GM23248 (cell line): Measurements from ENCODE around the gene SHROOM2. TPM values are rescaled to one million over a fixed set of nuclear protein-coding genes. Genes with fewer than 3 reads are reported as not detected.
A peak's percentile ranks its signal among the peaks of the same experiment; 100 is the strongest.

Experiments
- DNase-seq: peaks from one replicate; pipeline ENCODE4 v3.0.0-alpha.2; 2015
- H2AFZ ChIP-seq: fragments of 200-600 bp; sonication (generic); 2 replicates; pipeline ENCODE4 v1.6.1; 2016; ENCODE audit warnings: antibody characterized with exemption
- H3F3A ChIP-seq: fragments of 200-600 bp; sonication (generic); 2 replicates; pipeline ENCODE4 v1.6.1; 2016; ENCODE audit warnings: mild to moderate bottlenecking, antibody characterized with exemption, mixed run types; ENCODE audit not compliant: insufficient read depth
- H3K27ac ChIP-seq: fragments of 200-600 bp; sonication (generic); 2 replicates; pipeline ENCODE4 v1.5.1; 2016; ENCODE audit warnings: mild to moderate bottlenecking
- H3K27me3 ChIP-seq: fragments of 200-600 bp; sonication (generic); replicated peaks from 2 replicates; pipeline ENCODE4 v1.6.1; 2016; ENCODE audit warnings: mild to moderate bottlenecking; ENCODE audit not compliant: insufficient read depth
- H3K36me3 ChIP-seq: fragments of 200-600 bp; sonication (generic); 2 replicates; pipeline ENCODE4 v1.6.1; 2016; ENCODE audit warnings: low read depth, mild to moderate bottlenecking
- H3K4me1 ChIP-seq: fragments of 200-600 bp; sonication (generic); 2 replicates; pipeline ENCODE4 v1.6.1; 2016; ENCODE audit warnings: mild to moderate bottlenecking; ENCODE audit not compliant: insufficient read depth
- H3K4me2 ChIP-seq: fragments of 200-600 bp; sonication (generic); one replicate; pipeline ENCODE4 v1.6.1; 2016; ENCODE audit warnings: mild to moderate bottlenecking; ENCODE audit not compliant: unreplicated experiment
- H3K4me3 ChIP-seq: fragments of 200-600 bp; sonication (generic); 2 replicates; pipeline ENCODE4 v1.5.1; 2016; ENCODE audit warnings: mild to moderate bottlenecking
- H3K79me2 ChIP-seq: fragments of 200-600 bp; sonication (generic); 2 replicates; pipeline ENCODE4 v1.6.1; 2016; ENCODE audit warnings: mild to moderate bottlenecking; ENCODE audit not compliant: insufficient read depth
- H3K9ac ChIP-seq: fragments of 200-600 bp; sonication (generic); 2 replicates; pipeline ENCODE4 v1.6.1; 2016; ENCODE audit warnings: mild to moderate bottlenecking
- H3K9me2 ChIP-seq: fragments of 200-600 bp; sonication (generic); 2 replicates; pipeline ENCODE4 v1.6.1; 2016; ENCODE audit warnings: mixed run types, mild to moderate bottlenecking, moderate library complexity; ENCODE audit not compliant: insufficient read depth
- H3K9me3 ChIP-seq: fragments of 200-600 bp; sonication (generic); one replicate; pipeline ENCODE4 v1.6.1; 2017; ENCODE audit warnings: low read depth
- H4K20me1 ChIP-seq: fragments of 200-600 bp; sonication (generic); 2 replicates; pipeline ENCODE4 v1.6.0; 2016; ENCODE audit not compliant: insufficient read depth
- EZH2 ChIP-seq: fragments of 200-600 bp; sonication (generic); IDR thresholded peaks from 2 replicates; pipeline ENCODE4 v1.6.1; 2018; ENCODE audit warnings: antibody characterized with exemption, mild to moderate bottlenecking; ENCODE audit not compliant: insufficient read depth, poor library complexity, severe bottlenecking
- EZH2phosphoT487 ChIP-seq: fragments of 200-600 bp; sonication (generic); IDR thresholded peaks from 2 replicates; pipeline ENCODE4 v1.6.1; 2018; ENCODE audit warnings: antibody characterized with exemption, moderate library complexity, mild to moderate bottlenecking, low read depth; ENCODE audit not compliant: insufficient read depth
- WGBS, 2 experiments: methylation state at CpG; one replicate each; pipeline ENCODE4 v1.1.6; 2015 to 2017; ENCODE audit warnings: low lambda C conversion rate in 2 of 2, low coverage in 1 of 2; ENCODE audit errors: missing lambda C conversion rate in 2 of 2; 5-methylcytosine and 5-hydroxymethylcytosine counted together
- in situ Hi-C: fragments of 300-500 bp; cut with MboI; formaldehyde crosslinking; loops from 2 replicates; pipeline ENCODE4 v1.15.0; 2020
- polyA plus RNA-seq: library from polyadenylated mRNA; unstranded; fragments of >200 nt; fragmentation: Nextera tagmentation; extraction: Ambion mirVana; gene quantifications from 2 replicates; pipeline ENCODE4 v1.2.1, GENCODE V29; 2016
- total RNA-seq: library from RNA; depleted of rRNA; stranded (reverse); fragments of >200 nt; shearing (Covaris generic); gene quantifications from 2 replicates; pipeline ENCODE4 v1.2.3, GENCODE V29; 2014

The SHROOM2 gene
- total and polyA plus RNA-seq, 2 experiments from 2014 or later, result 0.22 to 0.63 TPM

DNA sequence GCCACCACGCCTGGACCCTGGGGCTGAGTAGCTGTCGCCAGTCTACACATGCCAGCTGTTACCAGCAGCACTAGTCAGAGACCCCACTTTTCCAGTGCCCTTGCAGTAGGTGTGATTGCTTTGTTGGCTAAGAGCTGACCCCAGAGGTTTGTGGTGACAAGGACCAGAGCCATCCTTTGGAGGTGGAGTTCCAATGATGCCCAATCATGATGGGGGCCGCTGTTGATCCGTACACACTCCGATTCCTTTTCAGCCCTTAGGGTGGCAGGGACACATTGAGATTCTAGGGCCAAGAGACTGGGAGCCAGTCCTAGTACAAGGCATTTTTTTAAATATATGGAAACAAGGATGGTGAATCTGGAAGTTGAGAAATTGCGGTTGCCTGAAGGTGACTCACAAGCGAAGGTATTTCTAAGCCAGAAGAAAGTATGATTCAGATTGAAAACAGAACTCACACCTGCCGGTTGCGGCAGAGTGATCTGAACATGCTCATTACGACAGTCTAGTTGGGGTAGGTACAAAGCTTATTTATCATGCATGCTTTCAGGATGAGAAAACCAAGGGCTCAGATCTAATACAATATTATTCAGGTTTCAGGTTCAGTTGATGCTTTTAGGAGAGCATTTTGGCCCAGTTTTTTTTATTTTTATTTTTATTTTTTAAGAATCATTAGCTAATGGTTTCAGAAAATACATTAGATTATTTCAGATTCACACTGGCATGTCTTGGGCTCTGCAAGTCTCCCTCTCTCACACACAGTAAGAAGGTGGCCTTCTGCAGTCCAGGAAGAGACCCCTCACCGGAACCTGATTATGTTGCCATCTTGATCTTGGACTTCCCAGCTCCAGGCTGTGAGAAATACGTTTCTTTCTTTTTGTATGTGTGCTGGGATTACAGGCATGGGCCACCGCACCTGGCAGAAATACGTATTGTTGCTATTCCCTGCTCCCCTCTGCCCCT is 43.4 kb downstream of the SHROOM2 start:
- Histone ChIP-seq H3K27me3 (no peaks in the 10 kb centered on the region), H3K4me3 (no peak overlapping the region), H4K20me1 (no peaks in the 10 kb centered on the region), H3K9ac (no peak overlapping the region), H3K4me2 (no peak overlapping the region), H3K9me2 (no peaks in the 10 kb centered on the region), H3K27ac (no peak overlapping the region), H3K79me2 (no peaks in the 10 kb centered on the region), H3K36me3 (no peaks in the 10 kb centered on the region), H3F3A (no peaks in the 10 kb centered on the region), H3K4me1 (no peaks in the 10 kb centered on the region), H3K9me3 (no peaks in the 10 kb centered on the region), H2AFZ (no peak overlapping the region)
- WGBS, 2 experiments, result 53 to 56% methylated on average over 13 of the region's 14 CpGs
- in situ Hi-C loops, result no loop called here
- TF ChIP-seq EZH2, result no peak
- TF ChIP-seq EZH2phosphoT487, result no peak
- DNase-seq, result peak; percentile 14

DNA sequence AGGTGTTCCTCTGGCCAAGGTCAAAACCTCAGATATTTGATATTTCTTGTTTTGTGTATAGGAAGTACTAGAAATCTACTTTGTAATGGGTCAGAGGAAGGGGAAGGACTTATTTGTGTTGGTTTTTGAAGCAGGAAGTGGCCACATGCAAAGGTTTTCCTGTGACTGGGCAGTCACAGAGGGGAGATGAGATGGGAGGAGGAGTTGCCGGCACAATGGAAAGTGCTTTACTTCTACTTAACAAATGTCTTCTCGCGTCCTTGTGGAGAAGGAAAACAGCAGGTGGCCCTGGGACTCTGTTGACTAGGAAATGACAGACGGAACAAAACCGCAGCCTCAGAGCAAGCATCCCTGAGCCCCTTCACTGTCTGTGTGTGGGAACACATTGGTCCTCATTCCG is 46.6 kb downstream of the SHROOM2 start:
- H3K27me3 ChIP-seq, result no peaks in the 10 kb centered on the region
- H3K36me3 ChIP-seq, result no peaks in the 10 kb centered on the region
- TF ChIP-seq EZH2phosphoT487, result no peak
- no peak for TF ChIP-seq EZH2
- H3F3A ChIP-seq, result no peaks in the 10 kb centered on the region
- in situ Hi-C loops, result no loop called here
- no peak overlapping the region for H3K27ac ChIP-seq
- H3K4me1 ChIP-seq, result no peaks in the 10 kb centered on the region
- H3K4me3 ChIP-seq, result no peak overlapping the region
- no peaks in the 10 kb centered on the region for H3K9me2 ChIP-seq
- no peak for DNase-seq
- WGBS, 2 experiments, result 37 to 41% methylated on average over 6 of the region's 6 CpGs
- H3K79me2 ChIP-seq, result no peaks in the 10 kb centered on the region
- H3K4me2 ChIP-seq, result no peak overlapping the region
- H3K9me3 ChIP-seq, result no peaks in the 10 kb centered on the region
- no peaks in the 10 kb centered on the region for H4K20me1 ChIP-seq
- no peak overlapping the region for H2AFZ ChIP-seq
- no peak overlapping the region for H3K9ac ChIP-seq

DNA sequence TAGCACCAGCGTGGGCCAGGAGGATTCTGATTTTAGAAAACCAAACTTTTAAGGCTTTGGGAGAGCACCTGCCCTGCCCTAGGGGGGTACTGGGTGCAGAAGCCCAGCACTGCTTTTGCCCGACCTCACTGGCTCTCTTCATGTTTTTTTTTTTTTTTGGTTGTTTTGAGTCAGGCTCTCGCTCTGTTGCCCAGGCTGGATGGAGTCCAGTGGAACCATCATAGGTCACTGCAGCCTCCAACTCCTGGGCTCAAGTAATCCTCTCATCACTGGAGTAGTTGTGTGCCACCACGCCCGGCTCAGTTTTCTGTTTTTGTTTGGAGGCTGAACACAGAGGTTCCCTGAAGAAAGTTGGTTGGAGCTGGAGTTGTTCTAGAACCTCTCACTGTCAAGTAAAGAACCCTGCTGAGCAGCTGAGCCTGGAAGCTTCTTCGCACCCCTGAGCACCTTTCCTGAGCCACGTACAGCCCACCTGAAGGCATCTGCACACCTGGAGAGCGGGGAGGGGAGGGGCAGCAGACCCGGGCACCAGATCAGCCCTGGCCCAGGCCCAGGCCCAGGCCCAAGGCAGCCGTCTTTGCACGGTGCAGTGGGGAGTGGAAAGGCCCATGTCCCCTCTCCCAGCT is 49.5 kb downstream of the SHROOM2 start:
- Histone ChIP-seq H3F3A (no peaks in the 10 kb centered on the region), H3K4me1 (no peaks in the 10 kb centered on the region), H3K9me3 (no peaks in the 10 kb centered on the region), H3K9me2 (no peaks in the 10 kb centered on the region), H3K79me2 (no peaks in the 10 kb centered on the region), H4K20me1 (no peaks in the 10 kb centered on the region), H3K27ac (no peak overlapping the region), H3K9ac (no peak overlapping the region), H3K36me3 (no peaks in the 10 kb centered on the region), H2AFZ (no peak overlapping the region), H3K27me3 (no peaks in the 10 kb centered on the region; the same call in 1 of the 2 replicates), H3K4me2 (no peak overlapping the region), H3K4me3 (no peak overlapping the region)
- TF ChIP-seq EZH2, result no peak
- no peak for TF ChIP-seq EZH2phosphoT487
- DNase-seq, result peak; percentile 37
- 42 to 43% methylated on average over 9 to 11 of the region's 11 CpGs for WGBS, 2 experiments
- in situ Hi-C loops, result no loop called here

DNA sequence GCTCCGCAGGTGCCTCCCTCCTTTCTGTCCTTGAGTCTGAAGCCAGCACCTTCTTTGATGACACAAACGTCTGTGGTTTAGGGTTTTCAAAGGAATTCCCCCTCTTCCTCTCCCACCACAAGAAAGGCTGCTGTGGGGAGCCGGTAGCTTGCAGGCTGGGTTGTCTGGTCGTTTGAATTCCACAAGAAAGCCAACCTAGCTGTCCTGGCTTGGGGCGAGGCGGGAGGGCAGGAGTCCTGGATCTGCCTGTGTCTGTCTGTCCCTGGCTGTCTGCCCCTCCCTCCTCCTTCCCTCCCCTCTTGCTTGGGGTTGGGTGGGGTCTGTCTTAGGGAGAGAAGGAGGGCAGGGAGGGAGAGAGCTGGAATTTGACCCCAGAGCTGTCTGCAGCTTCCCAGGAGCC is 56.3 kb downstream of the SHROOM2 start:
- no peak overlapping the region for H3K4me2 ChIP-seq

More for the DNA sequence above, 56.3 kb downstream of the SHROOM2 start:
- Histone ChIP-seq H3K9me2 (no peaks in the 10 kb centered on the region), H3K4me3 (no peak overlapping the region), H3K4me1 (peaks cover 11% of the 10 kb centered on the region), H3K36me3 (no peaks in the 10 kb centered on the region), H3K27ac (no peak overlapping the region), H2AFZ (no peak overlapping the region), H3F3A (no peaks in the 10 kb centered on the region), H3K27me3 (no peaks in the 10 kb centered on the region; the same call in 1 of the 2 replicates), H3K9me3 (no peaks in the 10 kb centered on the region), H4K20me1 (no peaks in the 10 kb centered on the region), H3K9ac (no peak overlapping the region), H3K79me2 (no peaks in the 10 kb centered on the region)
- TF ChIP-seq EZH2 (no peak), EZH2phosphoT487 (no peak)
- in situ Hi-C loops, result no loop called here
- no peak for DNase-seq
- 20 to 41% methylated on average over 2 to 5 of the region's 6 CpGs for WGBS, 2 experiments
